HepG2 (cell line): ENCODE measurements around the gene DNAI2. TPM values are rescaled to one million over a fixed set of nuclear protein-coding genes. Genes with fewer than 3 reads are reported as not detected.

ENCODE experiments used
- GTF3A ChIP-seq: sonication (generic); formaldehyde crosslinking; conservative IDR thresholded peaks from 2 replicates; pipeline ENCODE4 v1.4.0; 2020; ENCODE audit warnings: mild to moderate bottlenecking, missing genetic modification reagents
- KDM5B ChIP-seq: sonication (generic); formaldehyde crosslinking; IDR thresholded peaks from 2 replicates; pipeline ENCODE4 v1.4.0; 2020; ENCODE audit warnings: missing genetic modification reagents, mild to moderate bottlenecking, borderline replicate concordance
- THRA ChIP-seq: sonication (generic); formaldehyde crosslinking; IDR thresholded peaks from 2 replicates; pipeline ENCODE4 v1.4.0; 2020; ENCODE audit warnings: missing genetic modification reagents, borderline replicate concordance
- ZBED4 ChIP-seq: sonication (generic); formaldehyde crosslinking; IDR thresholded peaks from 2 replicates; pipeline ENCODE4 v1.4.0; 2020; ENCODE audit warnings: missing genetic modification reagents, borderline replicate concordance
- polyA plus RNA-seq, 8 experiments: library from polyadenylated mRNA; depleted of rRNA in 3 of 8; stranded (reverse) in 7 of 8; unstranded in 1 of 8; fragments of >200 nt; fragmentation: Illumina TruSeq in 4 of 8; extraction: Trizol in 4 of 8; gene quantifications; 2 replicates each; pipeline versions ENCODE4 v1.2.1 to v1.2.3, GENCODE V29; 2011 to 2016; ENCODE audit warnings: low read depth in 4 of 8, missing spikeins in 1 of 8, mixed read lengths in 1 of 8; ENCODE audit not compliant: insufficient read depth in 1 of 8
- total RNA-seq, 5 experiments: library from RNA; depleted of rRNA; stranded (reverse); fragments of >200 nt; fragmentation: Illumina TruSeq; extraction: Trizol; gene quantifications; 2 replicates each; pipeline ENCODE4 v1.2.3, GENCODE V29; 2016; ENCODE audit warnings: low read depth in 1 of 5
- TF ChIP-seq, protein P1 (sequence below), 2 experiments: IDR thresholded peaks; 2 replicates each; pipeline ENCODE4 v1.6.1; 2011 to 2012; ENCODE audit warnings: low read length in 2 of 2, borderline replicate concordance in 1 of 2, low read depth in 1 of 2, mild to moderate bottlenecking in 1 of 2, moderate library complexity in 1 of 2
- TF ChIP-seq, protein P2 (sequence below): sonication (generic); formaldehyde crosslinking; IDR thresholded peaks from 2 replicates; pipeline ENCODE4 v1.8.1; 2022; ENCODE audit warnings: low read depth, mild to moderate bottlenecking, missing genetic modification reagents

DNAI2 gene
- total and polyA plus RNA-seq, 2 of the 13 experiments (the other 11 are each of a cell fraction or from before 2014, with no cell fraction given): not detected

DNA sequence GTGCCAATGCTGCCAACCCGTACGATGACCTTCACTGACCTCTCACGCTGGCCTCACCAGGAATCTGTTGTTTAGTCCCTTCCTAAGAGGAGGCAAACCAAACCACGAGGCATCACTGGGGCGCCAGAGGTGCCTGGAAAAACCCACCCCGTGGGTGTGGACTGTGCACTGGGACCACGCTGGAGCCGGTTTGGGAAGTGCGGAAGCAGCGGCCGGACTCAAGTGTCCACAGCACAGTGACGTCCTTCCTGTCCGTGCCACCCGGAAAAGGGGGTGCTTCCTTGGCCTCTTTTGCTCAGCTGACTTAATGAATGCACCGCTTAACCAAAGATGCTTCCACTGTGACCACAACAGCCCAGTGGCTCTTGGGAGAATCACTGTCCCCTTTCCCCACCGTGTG, 43.0 kb downstream of the DNAI2 start (continued):
- TF ChIP-seq, protein P1, sequence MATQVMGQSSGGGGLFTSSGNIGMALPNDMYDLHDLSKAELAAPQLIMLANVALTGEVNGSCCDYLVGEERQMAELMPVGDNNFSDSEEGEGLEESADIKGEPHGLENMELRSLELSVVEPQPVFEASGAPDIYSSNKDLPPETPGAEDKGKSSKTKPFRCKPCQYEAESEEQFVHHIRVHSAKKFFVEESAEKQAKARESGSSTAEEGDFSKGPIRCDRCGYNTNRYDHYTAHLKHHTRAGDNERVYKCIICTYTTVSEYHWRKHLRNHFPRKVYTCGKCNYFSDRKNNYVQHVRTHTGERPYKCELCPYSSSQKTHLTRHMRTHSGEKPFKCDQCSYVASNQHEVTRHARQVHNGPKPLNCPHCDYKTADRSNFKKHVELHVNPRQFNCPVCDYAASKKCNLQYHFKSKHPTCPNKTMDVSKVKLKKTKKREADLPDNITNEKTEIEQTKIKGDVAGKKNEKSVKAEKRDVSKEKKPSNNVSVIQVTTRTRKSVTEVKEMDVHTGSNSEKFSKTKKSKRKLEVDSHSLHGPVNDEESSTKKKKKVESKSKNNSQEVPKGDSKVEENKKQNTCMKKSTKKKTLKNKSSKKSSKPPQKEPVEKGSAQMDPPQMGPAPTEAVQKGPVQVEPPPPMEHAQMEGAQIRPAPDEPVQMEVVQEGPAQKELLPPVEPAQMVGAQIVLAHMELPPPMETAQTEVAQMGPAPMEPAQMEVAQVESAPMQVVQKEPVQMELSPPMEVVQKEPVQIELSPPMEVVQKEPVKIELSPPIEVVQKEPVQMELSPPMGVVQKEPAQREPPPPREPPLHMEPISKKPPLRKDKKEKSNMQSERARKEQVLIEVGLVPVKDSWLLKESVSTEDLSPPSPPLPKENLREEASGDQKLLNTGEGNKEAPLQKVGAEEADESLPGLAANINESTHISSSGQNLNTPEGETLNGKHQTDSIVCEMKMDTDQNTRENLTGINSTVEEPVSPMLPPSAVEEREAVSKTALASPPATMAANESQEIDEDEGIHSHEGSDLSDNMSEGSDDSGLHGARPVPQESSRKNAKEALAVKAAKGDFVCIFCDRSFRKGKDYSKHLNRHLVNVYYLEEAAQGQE (IDR thresholded peaks at IDR 0.05; ENCODE audit: borderline replicate concordance in 1 of 2, low read depth in 1 of 2, low read length in 2 of 2): no peak
- TF ChIP-seq THRA: no peak
- no peak for TF ChIP-seq ZBED4
- TF ChIP-seq, protein P2, sequence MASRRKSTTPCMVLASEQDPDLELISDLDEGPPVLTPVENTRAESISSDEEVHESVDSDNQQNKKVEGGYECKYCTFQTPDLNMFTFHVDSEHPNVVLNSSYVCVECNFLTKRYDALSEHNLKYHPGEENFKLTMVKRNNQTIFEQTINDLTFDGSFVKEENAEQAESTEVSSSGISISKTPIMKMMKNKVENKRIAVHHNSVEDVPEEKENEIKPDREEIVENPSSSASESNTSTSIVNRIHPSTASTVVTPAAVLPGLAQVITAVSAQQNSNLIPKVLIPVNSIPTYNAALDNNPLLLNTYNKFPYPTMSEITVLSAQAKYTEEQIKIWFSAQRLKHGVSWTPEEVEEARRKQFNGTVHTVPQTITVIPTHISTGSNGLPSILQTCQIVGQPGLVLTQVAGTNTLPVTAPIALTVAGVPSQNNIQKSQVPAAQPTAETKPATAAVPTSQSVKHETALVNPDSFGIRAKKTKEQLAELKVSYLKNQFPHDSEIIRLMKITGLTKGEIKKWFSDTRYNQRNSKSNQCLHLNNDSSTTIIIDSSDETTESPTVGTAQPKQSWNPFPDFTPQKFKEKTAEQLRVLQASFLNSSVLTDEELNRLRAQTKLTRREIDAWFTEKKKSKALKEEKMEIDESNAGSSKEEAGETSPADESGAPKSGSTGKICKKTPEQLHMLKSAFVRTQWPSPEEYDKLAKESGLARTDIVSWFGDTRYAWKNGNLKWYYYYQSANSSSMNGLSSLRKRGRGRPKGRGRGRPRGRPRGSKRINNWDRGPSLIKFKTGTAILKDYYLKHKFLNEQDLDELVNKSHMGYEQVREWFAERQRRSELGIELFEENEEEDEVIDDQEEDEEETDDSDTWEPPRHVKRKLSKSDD: no peak
- TF ChIP-seq GTF3A (CRISPR knock-in tag): no peak
- no peak for TF ChIP-seq KDM5B (CRISPR knock-in tag)
